Endometrial microvascular endothelial cells (primary cell): ENCODE data around the gene PIP5KL1. TPM values are rescaled to one million over a fixed set of nuclear protein-coding genes. Genes with fewer than 3 reads are reported as not detected.

ENCODE experiments used
- in situ Hi-C: cut with HindIII; loops from 2 replicates; pipeline ENCODE4 v1.10.0; 2017; ENCODE audit warnings: low sequenced_read_pairs, low pct_unique_long_range_greater_than_20kb; ENCODE audit errors: inconsistent ontology term
- total RNA-seq: library from RNA; depleted of rRNA; stranded (reverse); fragments of >200 nt; gene quantifications from one replicate; pipeline ENCODE4 v1.2.3, GENCODE V29; 2015; ENCODE audit errors: inconsistent ontology term

Gene PIP5KL1
- total RNA-seq, 1 donor from 2014 or later = not detected

DNA sequence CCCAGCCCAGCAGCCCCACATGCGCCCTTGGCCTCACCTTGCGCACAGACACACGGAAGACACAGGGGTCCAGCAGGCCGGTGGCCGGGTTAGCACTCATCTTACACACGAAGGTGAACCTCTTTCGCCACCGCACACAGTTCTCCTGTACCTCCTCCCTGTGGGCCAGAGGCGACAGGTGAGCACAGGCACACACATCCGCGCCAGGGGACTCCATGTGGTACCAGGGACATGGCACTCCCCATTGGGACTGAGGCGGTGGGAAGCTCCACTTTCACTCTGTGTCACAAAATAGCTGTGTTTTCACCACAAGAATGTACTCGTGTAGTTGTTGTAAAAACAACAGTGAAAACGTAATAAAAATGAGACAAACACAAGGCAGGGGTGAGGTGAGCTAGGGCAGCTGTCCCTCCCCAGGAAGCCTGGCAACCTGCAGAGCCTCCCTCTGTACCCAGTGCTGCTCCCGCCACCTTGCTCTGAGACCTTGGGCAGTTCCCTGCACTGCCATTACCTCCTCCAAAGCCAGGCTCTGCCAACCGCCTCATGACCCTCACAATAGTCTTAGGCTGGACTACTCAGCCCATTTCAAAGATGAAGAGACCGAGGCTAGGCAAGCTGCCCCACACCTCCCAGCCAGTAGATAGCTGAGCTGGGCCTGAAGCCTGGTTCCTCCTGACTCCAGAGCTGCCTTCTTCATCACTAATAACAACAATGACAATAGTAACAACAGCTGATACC is 23.4 kb upstream of the PIP5KL1 start:
- in situ Hi-C loops = no loop called here

DNA sequence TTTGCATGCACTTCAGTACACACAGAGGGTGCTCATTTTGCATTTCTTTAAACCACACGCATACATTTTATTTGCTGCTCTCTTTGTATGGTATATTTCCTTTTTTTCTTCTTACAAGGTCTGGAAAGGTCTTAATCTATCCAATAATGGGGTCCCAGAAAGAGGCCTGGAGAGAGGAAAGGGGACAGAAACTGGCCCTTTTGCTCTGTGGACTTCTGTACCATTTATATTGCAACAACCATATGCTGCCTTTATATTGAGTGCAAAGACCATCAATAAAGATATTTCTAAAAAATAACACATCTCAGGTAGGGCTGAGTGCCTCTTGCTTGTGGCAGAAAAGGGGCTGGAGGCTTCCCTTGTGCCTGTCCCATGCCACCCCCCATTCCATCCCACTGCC is 22.6 kb upstream of the PIP5KL1 start:
- in situ Hi-C loops = no loop called here

DNA sequence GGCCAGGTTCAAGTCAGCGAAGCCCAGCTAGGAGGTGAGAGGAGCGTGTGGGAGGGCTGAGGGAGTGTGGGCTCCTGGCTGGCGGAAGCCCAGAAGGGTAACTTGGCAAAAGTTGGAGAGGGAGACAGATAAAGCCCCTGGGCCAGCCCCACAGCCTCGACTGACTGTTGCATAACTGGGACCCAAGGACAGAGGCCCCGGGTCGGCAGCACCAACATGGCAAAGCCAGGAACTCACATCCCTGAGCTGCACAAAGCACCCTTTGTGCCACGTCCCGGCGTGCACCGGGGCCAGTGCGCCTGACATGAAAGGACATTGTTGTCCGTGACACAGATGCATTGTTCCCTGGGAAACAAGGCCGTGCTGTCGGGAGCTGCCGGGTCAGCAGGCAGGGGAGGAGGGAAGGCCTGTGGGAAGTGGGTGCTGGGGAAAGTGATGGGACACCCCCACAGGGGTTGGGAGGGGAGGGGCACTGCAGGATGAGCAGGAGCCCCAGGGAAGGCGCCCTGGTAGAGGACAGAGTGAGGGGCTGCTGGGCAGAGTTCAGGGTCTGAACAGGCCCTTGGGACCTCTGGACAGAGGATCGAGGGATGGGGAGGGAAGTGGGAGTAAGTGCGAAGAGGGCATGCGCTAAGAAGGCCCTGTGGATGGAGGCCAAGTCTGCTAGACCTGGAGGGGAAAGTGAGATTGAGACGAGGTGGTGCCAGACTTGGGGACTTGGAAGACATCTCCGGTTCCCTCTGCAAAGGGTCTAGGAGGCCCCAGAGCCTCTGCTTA is 20.1 kb upstream of the PIP5KL1 start:
- in situ Hi-C loops = no loop called here

DNA sequence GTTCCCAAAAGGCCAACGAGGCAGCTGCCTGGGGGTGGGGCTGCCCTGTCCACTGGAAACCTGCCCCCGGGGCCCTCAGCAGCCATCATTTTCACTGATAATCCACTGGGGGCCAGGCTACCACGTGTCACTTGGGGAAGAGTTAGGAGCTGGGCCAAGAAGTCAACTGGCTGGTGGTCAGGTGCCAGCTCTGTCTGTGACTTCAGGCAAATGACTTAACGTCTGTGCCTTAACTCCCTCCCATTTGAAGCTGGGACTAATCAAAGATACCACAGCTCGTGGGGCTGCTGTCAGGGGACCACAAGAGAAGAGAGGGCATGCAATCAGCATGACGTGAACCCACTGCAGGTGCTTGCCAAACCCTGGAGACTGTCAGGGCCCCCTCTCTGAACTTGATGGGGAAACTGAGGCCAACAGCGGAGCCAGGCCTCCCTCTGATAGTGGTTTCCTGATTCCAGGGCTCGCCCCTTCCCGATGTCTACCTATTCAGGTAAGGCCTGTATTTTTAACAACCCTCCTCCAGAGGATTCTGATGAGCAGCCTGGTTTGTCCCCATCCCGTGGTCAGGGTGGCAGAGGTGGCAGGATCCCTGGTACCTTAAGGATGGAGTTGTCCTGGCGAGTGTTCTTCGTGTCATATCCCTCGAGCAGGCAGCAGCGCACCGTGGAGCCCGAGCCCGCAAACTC is 19.4 kb upstream of the PIP5KL1 start:
- in situ Hi-C loops = loop anchor here (25.0 kb wide), 1 partner anchor 188 kb away; no protein-coding TSS in a partner anchor

DNA sequence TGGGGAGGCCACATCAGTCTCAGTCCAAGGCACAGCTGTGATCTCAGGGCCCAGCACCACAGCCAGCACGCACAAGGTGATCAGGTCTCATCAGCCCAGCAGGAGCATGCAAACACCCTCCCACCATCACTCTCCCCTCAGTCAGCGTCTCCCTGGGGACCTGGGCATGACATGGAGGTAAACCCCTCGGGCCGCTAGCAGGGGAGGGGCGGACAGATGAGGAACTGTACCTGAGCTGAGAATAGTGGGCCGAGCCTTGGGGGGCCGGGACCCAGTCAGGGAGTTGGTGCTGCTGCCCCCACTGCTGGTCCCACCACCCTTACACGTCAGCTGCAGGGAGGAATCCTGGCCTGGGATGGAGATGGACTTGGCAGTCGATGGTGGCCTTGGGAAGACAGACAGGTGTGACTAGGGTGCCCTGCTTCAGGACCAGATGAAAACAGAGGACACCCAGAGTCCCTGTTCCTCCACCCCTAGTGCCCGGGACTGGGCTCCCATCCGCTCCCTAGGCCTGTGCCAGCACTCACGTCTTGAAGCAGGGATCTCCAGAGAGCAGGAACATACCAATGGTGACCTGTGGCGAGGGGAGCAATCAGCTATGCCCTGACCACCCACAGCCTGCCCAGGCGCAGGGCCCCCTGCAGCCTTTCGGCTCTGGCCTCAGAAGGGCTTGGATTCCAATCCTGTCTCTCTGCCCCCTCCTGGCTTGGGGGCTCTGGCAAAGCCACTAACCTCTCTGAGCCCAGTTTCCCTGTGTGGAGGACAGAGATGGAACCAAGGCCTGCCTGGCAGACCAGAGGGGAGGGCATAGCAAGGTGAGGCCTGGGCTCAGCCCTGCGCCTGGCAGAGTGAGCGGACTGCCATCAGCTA is 17.5 kb upstream of the PIP5KL1 start:
- in situ Hi-C loops = loop anchor here (25.0 kb wide), 1 partner anchor 186 kb away; no protein-coding TSS in a partner anchor

DNA sequence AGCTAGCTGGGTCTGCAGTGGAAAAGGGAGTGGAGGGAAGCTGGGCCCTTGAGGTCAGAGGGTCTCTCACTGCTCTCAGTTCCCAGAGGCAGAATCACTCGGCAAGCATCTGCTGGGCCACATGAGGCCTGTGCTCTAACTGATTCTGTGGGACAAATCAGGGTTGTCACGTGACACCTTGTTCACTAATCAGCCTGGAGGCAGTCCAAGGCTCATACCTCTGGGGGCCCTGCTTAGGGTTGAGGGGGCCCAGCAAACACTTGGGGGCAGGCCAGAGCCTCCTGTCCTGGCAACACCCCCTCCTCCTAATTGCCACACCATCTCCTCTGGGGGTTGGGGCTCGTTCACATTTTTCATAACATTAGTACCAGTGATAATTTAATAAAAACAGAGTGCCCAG is 16.2 kb upstream of the PIP5KL1 start:
- in situ Hi-C loops = loop anchor here (25.0 kb wide), 1 partner anchor 184 kb away; no protein-coding TSS in a partner anchor

DNA sequence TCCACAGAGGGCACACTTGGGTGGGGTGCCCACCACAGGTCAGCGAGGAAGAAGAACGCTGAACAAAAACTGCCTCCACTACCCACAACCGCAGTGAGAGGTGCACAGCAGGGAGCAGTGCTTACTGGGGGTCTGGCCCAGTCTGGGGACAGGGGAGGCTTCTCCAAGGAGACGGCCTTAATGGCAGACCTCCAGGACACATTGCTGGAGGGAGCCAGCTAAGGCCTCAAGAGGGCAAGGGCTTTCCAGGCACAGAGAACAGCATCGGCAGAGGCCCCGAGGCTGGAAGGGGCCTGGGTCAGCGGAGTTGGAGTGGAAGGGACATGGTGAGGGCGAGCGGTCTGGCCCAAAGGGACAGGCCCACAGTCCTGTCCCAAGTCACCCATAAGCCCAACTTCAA is 15.4 kb upstream of the PIP5KL1 start:
- in situ Hi-C loops = loop anchor here (25.0 kb wide), 1 partner anchor 184 kb away; no protein-coding TSS in a partner anchor

DNA sequence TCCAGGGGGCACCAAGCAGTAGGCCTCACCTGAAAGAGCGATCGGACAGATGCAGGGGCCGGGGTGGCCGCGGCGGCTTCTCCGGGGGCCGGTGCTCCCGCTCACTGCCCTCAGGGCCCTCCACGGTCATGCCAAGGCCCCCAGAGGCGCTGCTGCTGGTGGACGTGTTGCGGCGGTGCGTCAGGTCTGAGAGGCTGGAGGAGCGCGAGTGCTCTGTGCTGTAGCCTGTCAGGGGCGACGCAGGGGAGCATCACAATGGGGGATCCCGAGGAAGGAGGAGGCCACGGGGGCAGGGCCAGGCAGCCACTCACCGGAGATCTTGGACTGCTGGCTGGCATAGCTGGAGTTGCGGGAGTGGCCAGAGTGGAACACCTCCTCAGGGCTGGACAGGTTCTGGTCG is 14.8 kb upstream of the PIP5KL1 start:
- in situ Hi-C loops = loop anchor here (25.0 kb wide), 1 partner anchor 183 kb away; no protein-coding TSS in a partner anchor

DNA sequence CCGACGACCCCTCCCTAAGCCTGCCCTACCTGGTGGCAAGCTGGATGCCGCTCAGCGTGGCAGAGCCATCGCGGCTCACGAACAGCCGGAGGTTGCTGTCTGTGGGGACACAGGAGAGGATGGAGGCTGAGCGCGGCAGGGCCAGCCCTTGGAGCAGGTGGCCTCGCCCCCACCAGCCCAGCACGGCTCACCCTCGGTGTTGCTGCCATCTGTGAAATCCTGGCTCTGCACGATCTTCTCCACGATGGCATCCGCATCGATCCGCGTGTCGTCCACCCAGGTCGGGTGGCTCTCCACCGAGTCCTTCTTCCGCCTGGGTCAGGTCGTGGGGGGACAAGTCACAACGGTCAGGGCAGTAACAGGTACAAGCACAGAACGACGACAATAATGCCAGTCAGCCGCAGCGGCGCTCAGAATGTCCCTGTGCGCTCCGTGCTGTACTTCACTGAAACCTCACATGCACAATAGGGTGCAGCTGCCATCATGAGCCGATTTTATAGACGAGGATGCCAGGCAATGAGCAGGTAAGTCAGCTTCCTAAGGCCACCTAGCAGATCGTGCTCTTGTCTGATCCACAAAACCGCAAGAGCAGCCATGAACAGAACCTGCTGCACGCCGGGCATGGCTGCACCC is 14.1 kb upstream of the PIP5KL1 start:
- in situ Hi-C loops = loop anchor here (25.0 kb wide), 1 partner anchor 182 kb away; no protein-coding TSS in a partner anchor

DNA sequence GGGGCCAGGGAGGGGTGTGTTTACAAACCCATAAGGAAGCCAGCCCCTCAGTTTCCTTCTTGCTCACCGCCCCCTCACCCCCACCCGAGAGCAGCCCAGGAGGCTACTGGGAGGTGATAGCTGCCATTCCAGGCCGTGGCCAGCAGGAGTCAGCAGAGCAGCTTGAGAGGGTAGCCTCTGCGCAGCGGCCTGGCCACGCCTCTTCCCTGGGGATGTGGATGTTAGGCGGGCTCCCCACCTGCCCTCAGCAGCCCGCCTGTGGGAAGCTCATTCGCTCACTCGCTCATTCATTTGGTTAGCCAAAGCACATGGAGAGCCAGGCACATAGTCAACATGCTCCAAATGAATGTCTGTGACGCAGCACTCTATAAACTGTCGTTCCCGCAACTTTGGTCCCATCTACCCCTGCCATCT is 13.2 kb upstream of the PIP5KL1 start:
- in situ Hi-C loops = loop anchor here (25.0 kb wide), 1 partner anchor 181 kb away; no protein-coding TSS in a partner anchor

DNA sequence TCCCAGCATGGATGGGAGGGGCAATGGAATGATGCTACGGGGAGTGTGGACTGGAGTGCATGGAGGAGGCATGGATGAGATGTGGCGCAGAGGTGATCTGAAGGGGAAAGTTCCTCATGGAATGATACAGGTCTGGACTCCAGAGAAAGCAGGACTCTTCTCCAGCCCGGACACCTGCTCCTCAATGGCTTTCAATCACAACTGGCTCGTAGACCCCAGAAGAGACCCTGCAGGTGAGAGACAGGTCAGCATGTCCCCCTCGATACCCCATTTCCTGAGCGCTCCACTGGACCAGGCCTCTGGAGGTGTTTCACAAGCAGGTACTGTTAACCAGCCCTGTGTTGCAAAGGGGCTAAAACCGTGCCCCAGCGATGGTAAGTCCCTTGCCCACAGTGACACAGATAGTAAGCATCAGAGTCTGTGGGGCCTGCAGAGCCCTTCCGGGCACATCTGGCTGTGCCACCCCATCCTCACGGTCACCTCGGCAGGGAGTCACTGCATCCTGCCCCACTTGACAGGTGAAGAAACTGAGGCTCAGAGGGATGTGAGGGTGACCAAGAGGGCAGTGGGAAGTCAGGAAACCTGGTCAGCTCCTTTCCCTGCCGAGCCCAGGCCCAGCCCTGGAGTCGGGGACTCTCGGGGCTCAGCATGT is 12.6 kb upstream of the PIP5KL1 start:
- in situ Hi-C loops = loop anchor here (25.0 kb wide), 1 partner anchor 181 kb away; no protein-coding TSS in a partner anchor

DNA sequence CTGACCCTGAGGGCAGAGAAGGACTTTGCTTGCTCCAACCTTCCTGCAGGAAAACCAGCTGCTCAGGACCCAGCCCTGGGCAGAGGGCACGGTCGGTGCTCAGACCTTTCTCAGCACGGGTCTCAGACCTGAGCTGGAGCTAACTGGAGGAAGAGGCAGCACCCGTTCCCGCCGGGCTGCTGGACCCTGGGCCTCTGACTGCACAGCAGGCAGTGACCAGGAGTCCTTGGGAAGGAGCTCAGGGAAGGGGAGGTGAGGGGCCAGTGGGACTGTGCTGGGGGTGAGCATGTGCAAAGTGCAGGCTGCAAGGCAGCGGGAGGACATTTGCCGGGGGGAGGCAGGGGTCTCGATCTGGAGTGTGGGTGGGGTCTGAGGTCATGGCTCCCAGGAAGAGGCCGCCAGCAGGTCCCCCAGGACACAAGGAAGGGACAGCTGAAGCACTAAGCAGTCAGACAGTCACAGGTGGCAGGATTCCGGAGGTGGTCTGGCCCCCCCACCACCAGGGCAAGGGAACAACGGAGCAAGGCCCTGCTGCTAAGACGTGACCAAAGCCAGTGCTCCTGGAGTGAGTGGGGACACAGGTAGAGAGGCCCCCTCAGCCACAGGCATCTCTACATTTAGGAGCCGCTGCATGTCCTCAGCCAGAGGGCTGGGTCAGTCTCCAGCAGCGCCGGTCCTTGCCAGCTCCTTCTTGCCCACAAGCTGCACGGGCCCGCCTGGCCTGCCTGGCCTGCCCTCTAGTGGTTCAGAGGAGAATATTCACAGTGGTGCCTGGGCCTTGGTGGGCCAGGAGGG is 11.8 kb upstream of the PIP5KL1 start:
- in situ Hi-C loops = loop anchor here (25.0 kb wide), 1 partner anchor 180 kb away; no protein-coding TSS in a partner anchor

DNA sequence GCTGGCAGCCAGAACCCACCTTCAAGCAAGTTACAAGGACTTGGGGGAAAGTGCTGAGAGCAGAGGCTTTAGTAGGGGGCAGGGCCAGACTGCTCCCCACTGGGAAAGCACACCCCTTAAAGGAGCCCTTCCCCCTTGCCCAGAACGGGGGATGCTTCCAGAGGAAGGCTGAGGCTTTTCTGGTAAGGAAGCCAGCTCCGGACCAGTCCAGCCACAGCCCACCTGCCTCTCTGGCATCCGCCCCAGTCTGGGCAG is 11.3 kb upstream of the PIP5KL1 start:
- in situ Hi-C loops = loop anchor here (25.0 kb wide), 1 partner anchor 180 kb away; no protein-coding TSS in a partner anchor

DNA sequence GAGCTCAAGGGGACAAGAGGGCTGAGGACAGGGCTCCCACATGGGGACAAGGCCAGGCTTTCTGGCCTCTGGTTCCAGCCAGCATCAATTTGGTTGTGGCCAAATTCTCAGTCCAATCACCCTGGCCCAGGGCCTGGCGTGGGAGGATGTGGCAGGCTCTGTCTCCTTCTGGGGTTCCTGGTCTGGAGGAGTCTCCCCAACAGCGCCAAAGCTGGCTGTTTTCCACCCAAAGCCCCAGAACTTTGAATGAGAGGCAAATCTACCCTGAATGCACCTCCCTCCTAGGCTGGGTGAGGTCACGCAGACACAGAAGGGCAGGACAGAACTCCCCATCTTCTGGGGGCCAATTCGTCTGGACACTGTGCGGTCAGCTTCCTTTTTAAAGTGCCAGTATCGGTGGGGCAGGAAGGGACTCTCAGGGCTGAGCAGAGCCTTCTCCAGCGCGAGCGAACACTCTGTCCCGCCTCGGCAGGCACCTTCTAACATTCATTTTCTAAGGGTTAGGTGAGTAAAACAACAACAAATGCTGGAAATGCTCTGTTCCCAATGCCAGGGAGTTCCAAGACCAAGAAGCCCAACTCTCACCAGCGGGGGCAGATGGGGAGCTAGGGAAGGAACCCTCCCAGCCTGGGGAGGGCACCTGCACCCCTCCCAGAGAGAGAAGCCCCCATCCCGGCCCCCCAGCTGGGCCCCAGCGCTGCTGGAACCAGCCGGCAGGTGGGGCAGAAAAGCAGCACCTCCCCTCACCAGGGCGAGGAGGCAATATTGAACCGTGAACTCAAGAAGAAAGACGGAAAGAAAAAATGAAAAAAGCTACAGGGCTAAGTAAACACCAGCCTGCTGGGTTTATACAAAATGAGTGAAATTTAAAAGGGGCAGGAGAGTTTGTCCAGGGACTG is 10.7 kb upstream of the PIP5KL1 start:
- in situ Hi-C loops = loop anchor here (25.0 kb wide), 1 partner anchor 179 kb away; no protein-coding TSS in a partner anchor

DNA sequence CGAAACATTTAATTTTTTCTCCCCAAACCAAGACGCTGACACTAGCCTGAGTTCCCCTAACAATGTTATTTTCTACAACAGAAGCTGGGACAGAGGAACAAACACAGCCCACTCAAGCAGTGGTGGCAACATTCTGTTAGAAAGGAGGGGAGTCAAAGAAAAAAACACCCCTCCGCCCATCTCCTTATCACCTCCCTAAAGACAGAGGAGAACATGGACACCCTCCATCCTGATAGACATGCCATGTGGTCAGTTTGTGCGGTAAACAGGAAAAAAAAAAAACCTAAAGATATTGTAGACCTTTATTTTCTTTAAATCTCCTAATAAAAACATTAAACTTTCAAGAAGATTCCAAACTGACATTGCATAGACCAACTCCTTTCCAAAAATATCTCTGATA is 10.0 kb upstream of the PIP5KL1 start:
- in situ Hi-C loops = loop anchor here (25.0 kb wide), 1 partner anchor 178 kb away; no protein-coding TSS in a partner anchor

DNA sequence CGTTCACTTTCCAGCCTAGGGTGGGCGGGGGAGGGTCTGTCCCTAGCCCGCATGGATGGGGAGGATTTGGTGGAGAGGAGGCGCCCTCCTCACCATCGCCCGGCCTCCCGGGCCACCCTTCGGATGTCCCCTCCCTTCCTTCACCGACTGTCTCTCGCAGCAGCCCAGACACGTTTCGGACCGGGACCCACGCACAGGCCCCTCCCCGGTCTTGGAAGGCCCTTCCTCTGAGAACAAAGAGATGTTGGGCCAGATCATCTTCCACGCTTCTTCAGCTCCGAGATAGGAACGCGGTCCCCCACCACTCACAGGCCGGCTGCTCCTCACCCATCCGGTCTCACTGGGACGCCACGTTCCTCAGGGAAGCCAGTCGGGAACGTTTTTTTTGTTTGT is 7.7 kb upstream of the PIP5KL1 start:
- in situ Hi-C loops = loop anchor here (25.0 kb wide), 1 partner anchor 176 kb away; no protein-coding TSS in a partner anchor
